IgD-negative memory B cell (primary cell): Measurements from ENCODE around the gene ZFHX3. TPM values are rescaled to one million over a fixed set of nuclear protein-coding genes. Genes with fewer than 3 reads are reported as not detected.

Source experiments
- H3K27ac Mint-ChIP-seq, 3 donors: one replicate each; pipeline ENCODE4 v1.8.0; 2020 to 2022; ENCODE audit warnings: mild to moderate bottlenecking in 3 of 3, mixed read lengths in 3 of 3, moderate library complexity in 1 of 3
- H3K27me3 Mint-ChIP-seq: one replicate; pipeline ENCODE4 v1.8.0; 2021; ENCODE audit warnings: mixed read lengths
- H3K36me3 Mint-ChIP-seq: one replicate; pipeline ENCODE4 v1.8.0; 2020; ENCODE audit warnings: mild to moderate bottlenecking, mixed read lengths
- H3K4me1 Mint-ChIP-seq, 3 donors: one replicate each; pipeline ENCODE4 v1.8.0; 2020 to 2022; ENCODE audit warnings: mixed read lengths in 3 of 3, mild to moderate bottlenecking in 1 of 3
- H3K4me3 Mint-ChIP-seq, 4 donors: one replicate each; pipeline ENCODE4 v1.8.0; 2020 to 2022; ENCODE audit warnings: mild to moderate bottlenecking in 4 of 4, mixed read lengths in 4 of 4, moderate library complexity in 3 of 4
- H3K9me3 Mint-ChIP-seq, 3 donors: one replicate each; pipeline ENCODE4 v1.8.0; 2020 to 2021; ENCODE audit warnings: mixed read lengths in 3 of 3, mild to moderate bottlenecking in 1 of 3
- polyA plus RNA-seq: library from polyadenylated mRNA; unstranded; fragments of 300-500 nt; fragmentation: Illumina TruSeq; gene quantifications from one replicate; pipeline ENCODE4 v1.2.3, GENCODE V29; 2021

The ZFHX3 gene
- polyA plus RNA-seq, 1 donor from 2014 or later: 1.6 TPM

DNA sequence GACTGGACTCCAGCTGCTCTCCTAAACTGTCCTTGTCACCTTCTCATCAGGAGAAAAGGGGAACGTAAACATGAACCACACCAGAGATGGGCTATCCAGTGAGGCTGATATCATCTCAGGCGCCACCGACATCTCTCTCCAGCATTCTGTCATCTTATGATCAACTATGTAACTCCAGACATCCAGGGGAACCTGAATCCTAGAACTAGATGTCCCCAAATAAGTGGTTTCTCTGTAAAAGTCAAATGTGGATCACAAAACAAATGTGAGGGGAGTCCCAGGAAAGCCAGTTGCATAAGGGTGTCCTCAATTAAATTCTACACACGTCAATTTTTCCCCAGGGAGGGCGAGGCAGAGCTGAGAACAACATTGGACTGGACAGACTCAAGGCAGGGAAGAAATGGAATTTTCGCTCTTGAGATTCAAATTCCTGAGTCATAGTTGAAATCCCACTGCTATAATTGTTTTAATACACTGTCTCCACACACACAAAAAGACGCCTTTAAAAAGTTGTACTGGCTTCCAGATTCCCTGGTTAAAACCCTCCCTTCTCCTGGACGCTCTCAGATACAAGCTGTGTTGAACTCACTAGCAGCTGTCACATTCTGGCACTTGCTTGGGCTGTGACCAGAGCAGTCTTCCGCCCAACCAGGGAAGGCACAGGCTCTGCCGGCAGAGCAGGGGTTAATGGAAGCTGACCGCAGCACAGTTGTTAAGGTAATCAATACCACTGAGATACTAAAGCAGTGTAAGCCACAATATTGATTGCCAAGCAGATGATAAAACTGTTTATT lies 62.6 kb downstream of the ZFHX3 start:
- Mint-ChIP-seq H3K9me3 (no peaks in the 10 kb centered on the region), H3K27me3 (no peaks in the 10 kb centered on the region), H3K4me3 (no peak overlapping the region), H3K36me3 (no peaks in the 10 kb centered on the region), H3K4me1 (peaks cover 0 to 6% (median 0%) of the 10 kb centered on the region in 3 donors), H3K27ac (no peak overlapping the region)

DNA sequence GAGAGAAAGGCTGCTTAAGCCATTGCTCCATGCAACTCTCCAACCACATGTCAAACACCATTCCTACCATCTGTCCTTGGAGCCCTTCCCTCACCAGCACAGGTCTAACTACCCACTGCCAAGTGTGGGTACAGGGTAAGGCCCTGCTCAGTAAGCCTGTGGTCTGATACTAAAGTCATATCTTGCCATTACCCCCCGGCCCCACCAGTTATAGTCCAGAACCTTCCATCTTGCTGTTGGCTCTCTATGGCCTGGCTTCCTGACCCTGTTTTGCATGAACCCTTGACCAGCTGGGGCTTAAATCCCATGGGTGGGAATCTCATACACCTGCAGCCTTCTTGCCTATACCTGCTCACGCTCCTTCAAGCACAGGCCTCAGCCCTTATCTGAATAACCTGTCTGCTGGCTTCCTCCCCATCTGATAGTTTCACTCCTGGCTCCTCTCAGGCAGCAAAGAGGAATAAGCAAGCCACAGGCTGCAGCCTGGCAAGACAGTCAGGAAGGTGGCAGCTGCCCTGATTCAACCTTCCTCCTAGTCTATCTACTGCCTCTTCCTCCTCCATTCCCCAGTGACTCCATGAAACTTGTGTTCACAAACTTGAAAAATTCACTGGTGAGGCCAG lies 64.1 kb downstream of the ZFHX3 start:
- Mint-ChIP-seq H3K27me3 (no peaks in the 10 kb centered on the region), H3K9me3 (no peaks in the 10 kb centered on the region), H3K36me3 (no peaks in the 10 kb centered on the region), H3K4me1 (peaks cover 0 to 2% (median 0%) of the 10 kb centered on the region in 3 donors), H3K4me3 (no peak overlapping the region), H3K27ac (no peak overlapping the region)

GRCh38 chr16:72983241-72983640 lies 64.7 kb downstream of the ZFHX3 start:
- Mint-ChIP-seq H3K9me3 (no peaks in the 10 kb centered on the region), H3K4me1 (peaks cover 0 to 2% (median 0%) of the 10 kb centered on the region in 3 donors), H3K4me3 (no peak overlapping the region), H3K27ac (no peak overlapping the region), H3K36me3 (no peaks in the 10 kb centered on the region), H3K27me3 (no peaks in the 10 kb centered on the region)

DNA sequence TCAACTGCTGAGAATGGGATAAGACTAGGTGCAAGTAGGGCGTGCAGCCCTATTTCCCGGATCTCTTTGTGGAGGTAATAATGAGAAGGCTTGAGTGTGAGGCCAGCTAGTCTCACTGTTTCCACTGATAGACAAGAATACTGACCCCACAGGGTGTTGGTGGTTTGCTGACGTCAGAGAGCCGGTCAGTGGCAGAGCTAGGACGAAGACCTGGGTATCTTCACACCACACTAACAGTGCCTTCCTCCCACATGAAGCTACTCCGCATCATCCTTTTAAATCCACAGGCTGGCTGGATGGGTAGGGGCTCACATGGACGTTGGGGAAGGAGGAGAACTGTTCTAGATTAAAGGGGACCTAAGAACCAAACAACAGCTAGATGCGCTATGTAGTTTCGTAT lies 68.0 kb downstream of the ZFHX3 start:
- Mint-ChIP-seq H3K27ac (no peak overlapping the region), H3K36me3 (no peaks in the 10 kb centered on the region), H3K4me1 (peaks cover 0 to 7% (median 5%) of the 10 kb centered on the region in 3 donors), H3K27me3 (no peaks in the 10 kb centered on the region), H3K4me3 (no peak overlapping the region), H3K9me3 (no peaks in the 10 kb centered on the region)

GRCh38 chr16:72978212-72978611 lies 69.7 kb downstream of the ZFHX3 start:
- Mint-ChIP-seq H3K36me3 (no peaks in the 10 kb centered on the region), H3K4me1 (peaks cover 0 to 7% (median 5%) of the 10 kb centered on the region in 3 donors), H3K27me3 (no peaks in the 10 kb centered on the region), H3K27ac (no peak overlapping the region), H3K9me3 (no peaks in the 10 kb centered on the region), H3K4me3 (no peak overlapping the region)

GRCh38 chr16:72977127-72977526 lies 70.8 kb downstream of the ZFHX3 start:
- H3K27ac Mint-ChIP-seq: no peak overlapping the region
- H3K9me3 Mint-ChIP-seq: no peaks in the 10 kb centered on the region
- H3K27me3 Mint-ChIP-seq: no peaks in the 10 kb centered on the region
- H3K4me3 Mint-ChIP-seq: no peak overlapping the region
- H3K36me3 Mint-ChIP-seq: peaks cover 3% of the 10 kb centered on the region
- H3K4me1 Mint-ChIP-seq: peaks cover 0 to 7% (median 5%) of the 10 kb centered on the region in 3 donors

DNA sequence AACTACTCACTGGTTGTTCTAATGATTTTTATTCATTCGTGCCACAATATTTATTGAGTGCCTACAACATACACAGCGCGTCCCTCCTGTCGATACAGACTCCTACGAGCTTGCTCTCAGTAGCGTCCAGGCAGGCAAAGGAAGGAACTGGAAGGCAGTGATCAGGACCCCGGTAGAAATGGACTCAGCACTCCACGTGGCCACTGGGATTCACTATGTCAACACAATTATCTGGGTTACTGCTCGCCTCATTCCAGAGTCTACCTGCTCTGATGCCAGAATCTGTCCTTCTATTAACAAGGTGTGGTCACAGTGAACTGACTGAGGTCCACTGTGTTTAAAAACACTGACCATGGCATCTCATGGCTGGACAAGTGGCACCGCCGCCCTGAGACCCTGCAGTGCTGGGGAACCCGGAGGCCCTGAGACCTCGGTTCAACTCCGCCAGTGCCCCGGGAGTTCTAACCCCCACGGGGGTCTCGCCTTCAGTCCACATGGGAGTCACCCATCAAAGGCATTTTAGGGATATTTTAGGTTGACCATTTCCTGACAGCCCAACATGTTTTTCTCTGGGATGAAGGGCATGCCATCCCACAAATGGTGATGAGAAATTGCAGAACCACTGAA lies 71.4 kb downstream of the ZFHX3 start:
- Mint-ChIP-seq H3K36me3 (peaks cover 3% of the 10 kb centered on the region), H3K9me3 (no peaks in the 10 kb centered on the region), H3K27ac (no peak overlapping the region), H3K4me1 (peaks cover 0 to 7% (median 5%) of the 10 kb centered on the region in 3 donors), H3K27me3 (no peaks in the 10 kb centered on the region), H3K4me3 (no peak overlapping the region)

- Mint-ChIP-seq H3K4me3 (no peak overlapping the region), H3K9me3 (no peaks in the 10 kb centered on the region), H3K27ac (no peak overlapping the region), H3K27me3 (no peaks in the 10 kb centered on the region), H3K4me1 (peaks cover 0 to 7% (median 5%) of the 10 kb centered on the region in 3 donors), H3K36me3 (peaks cover 3% of the 10 kb centered on the region)
These were observed 72.0 kb downstream of the ZFHX3 start for GRCh38 chr16:72975809-72976437.

DNA sequence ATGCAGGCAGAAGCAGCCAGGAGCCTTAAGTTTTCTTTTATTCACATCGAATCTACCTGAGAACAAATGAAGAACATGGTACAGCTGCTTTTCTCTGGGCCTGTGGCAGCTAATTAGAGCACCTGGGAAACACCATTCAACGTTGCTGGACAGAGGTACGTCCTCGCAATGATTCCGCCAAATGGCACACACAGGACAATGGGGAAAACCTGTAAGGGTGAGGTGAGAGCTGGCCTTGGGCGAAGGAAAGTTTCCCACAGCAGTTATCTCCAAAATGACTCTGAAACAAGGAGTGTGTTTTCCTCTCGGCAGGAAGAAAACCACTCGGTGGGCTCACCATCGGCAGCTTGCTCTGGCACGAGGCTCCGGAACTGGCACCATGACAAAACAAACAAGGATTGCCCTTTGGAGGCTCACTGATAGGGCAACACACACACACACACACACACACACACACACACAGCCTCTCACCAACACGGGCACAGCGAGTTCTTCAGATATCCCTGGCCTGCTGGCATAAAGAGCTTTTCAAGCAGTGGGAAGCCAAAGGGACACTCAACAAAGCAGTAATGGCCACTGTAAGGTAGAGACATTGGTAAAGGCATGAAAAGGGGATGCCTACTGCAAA lies 73.7 kb downstream of the ZFHX3 start:
- H3K27ac Mint-ChIP-seq: no peak overlapping the region
- H3K36me3 Mint-ChIP-seq: peaks cover 3% of the 10 kb centered on the region
- no peaks in the 10 kb centered on the region for H3K27me3 Mint-ChIP-seq
- no peak overlapping the region for H3K4me3 Mint-ChIP-seq
- peaks cover 0 to 5% (median 5%) of the 10 kb centered on the region in 3 donors for H3K4me1 Mint-ChIP-seq
- no peaks in the 10 kb centered on the region for H3K9me3 Mint-ChIP-seq

GRCh38 chr16:72972878-72973571 lies 74.9 kb downstream of the ZFHX3 start:
- H3K9me3 Mint-ChIP-seq: no peaks in the 10 kb centered on the region
- peak overlapping the region in 1 of 3 donors; percentile 56 for H3K27ac Mint-ChIP-seq
- H3K4me3 Mint-ChIP-seq: no peak overlapping the region
- peaks cover 0 to 5% (median 3%) of the 10 kb centered on the region in 3 donors for H3K4me1 Mint-ChIP-seq
- H3K27me3 Mint-ChIP-seq: no peaks in the 10 kb centered on the region
- H3K36me3 Mint-ChIP-seq: peaks cover 3% of the 10 kb centered on the region

- no peaks in the 10 kb centered on the region for H3K9me3 Mint-ChIP-seq
- H3K27ac Mint-ChIP-seq: no peak overlapping the region
- no peaks in the 10 kb centered on the region for H3K27me3 Mint-ChIP-seq
- H3K36me3 Mint-ChIP-seq: peaks cover 7% of the 10 kb centered on the region
- H3K4me1 Mint-ChIP-seq: no peaks in the 10 kb centered on the region
- no peak overlapping the region for H3K4me3 Mint-ChIP-seq
These were observed 76.6 kb downstream of the ZFHX3 start for GRCh38 chr16:72971370-72971769.

DNA sequence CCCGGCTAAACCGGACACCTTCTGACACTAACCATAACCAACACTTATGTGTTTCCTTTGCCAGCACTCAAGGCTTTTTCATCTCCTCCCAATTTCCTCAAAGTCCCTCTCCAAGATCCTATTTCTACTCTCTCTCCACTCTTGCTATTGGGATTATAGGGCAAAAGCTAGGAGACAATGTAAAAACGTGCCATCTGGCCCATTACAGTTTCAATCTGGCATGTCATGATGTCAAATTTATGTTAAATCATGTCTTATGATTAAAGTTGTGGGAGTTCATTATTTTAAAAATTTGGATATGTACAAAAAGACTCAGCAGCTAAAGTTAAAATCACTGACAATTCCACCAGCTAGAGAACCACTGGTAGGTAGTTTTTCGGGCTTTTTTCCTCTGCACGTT lies 77.3 kb downstream of the ZFHX3 start:
- Mint-ChIP-seq H3K4me3 (peak overlapping the region in 1 of 4 donors; percentile 78), H3K9me3 (no peaks in the 10 kb centered on the region), H3K27me3 (no peaks in the 10 kb centered on the region), H3K27ac (peak overlapping the region in 1 of 3 donors; percentile 92), H3K36me3 (peaks cover 7% of the 10 kb centered on the region), H3K4me1 (no peaks in the 10 kb centered on the region)

DNA sequence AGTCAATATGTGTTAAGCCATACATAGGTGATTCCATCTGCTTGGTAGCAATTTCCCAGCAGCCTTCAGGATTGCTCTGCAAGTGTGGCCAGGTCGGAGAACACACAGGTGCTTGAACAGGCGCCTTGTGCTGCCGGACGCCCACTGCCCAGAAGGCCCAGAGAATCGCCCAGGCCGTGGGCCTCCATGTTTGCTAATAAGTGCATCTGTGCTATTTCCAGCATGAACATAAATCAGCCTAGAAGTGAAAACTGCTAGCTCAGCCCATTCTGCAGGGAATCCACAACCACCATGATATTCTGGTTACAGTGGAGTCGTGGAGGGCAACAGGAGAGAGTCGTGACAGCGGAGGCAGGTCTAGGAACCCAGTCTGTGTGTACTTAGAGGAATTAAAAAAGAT lies 78.1 kb downstream of the ZFHX3 start:
- Mint-ChIP-seq H3K36me3 (peaks cover 7% of the 10 kb centered on the region), H3K4me1 (no peaks in the 10 kb centered on the region), H3K9me3 (no peaks in the 10 kb centered on the region)

GRCh38 chr16:72969146-72969545 lies 78.8 kb downstream of the ZFHX3 start:
- H3K27ac Mint-ChIP-seq: no peak overlapping the region
- H3K36me3 Mint-ChIP-seq: peaks cover 8% of the 10 kb centered on the region
- no peaks in the 10 kb centered on the region for H3K9me3 Mint-ChIP-seq
- H3K4me1 Mint-ChIP-seq: no peaks in the 10 kb centered on the region
- no peaks in the 10 kb centered on the region for H3K27me3 Mint-ChIP-seq
- no peak overlapping the region for H3K4me3 Mint-ChIP-seq

More for the DNA sequence above, 78.1 kb downstream of the ZFHX3 start:
- no peak overlapping the region for H3K4me3 Mint-ChIP-seq
- no peak overlapping the region for H3K27ac Mint-ChIP-seq
- H3K27me3 Mint-ChIP-seq: no peaks in the 10 kb centered on the region
